GM12801 (cell line): ENCODE data around the gene CEP68.

Experiments
- TF ChIP-seq, protein P1 (sequence below): IDR thresholded peaks from one replicate; pipeline ENCODE4 v1.5.1; 2011; ENCODE audit warnings: control low read depth; ENCODE audit not compliant: insufficient read length; ENCODE audit errors: extremely low read depth

Gene CEP68

DNA sequence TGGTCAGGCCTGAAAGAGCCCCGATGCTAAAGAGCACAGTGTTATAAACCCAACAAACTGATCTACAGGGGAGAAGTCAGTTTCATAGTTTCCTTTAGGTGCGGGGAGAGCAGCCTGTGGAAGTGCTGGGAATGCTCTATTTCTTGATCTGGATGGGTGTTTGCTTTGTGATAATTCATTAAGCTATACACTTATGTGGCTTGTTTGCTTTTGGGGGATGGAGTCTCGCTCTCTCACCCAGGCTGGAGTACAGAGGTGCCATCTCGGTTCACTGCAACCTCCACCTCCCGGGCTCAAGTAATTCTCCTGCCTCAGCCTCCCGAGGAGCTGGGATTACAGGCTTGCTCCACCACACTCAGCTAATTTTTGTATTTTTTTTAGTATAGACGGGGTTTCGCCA, 30.1 kb upstream of the CEP68 start:
- TF ChIP-seq, protein P1, sequence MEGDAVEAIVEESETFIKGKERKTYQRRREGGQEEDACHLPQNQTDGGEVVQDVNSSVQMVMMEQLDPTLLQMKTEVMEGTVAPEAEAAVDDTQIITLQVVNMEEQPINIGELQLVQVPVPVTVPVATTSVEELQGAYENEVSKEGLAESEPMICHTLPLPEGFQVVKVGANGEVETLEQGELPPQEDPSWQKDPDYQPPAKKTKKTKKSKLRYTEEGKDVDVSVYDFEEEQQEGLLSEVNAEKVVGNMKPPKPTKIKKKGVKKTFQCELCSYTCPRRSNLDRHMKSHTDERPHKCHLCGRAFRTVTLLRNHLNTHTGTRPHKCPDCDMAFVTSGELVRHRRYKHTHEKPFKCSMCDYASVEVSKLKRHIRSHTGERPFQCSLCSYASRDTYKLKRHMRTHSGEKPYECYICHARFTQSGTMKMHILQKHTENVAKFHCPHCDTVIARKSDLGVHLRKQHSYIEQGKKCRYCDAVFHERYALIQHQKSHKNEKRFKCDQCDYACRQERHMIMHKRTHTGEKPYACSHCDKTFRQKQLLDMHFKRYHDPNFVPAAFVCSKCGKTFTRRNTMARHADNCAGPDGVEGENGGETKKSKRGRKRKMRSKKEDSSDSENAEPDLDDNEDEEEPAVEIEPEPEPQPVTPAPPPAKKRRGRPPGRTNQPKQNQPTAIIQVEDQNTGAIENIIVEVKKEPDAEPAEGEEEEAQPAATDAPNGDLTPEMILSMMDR: no peak

DNA sequence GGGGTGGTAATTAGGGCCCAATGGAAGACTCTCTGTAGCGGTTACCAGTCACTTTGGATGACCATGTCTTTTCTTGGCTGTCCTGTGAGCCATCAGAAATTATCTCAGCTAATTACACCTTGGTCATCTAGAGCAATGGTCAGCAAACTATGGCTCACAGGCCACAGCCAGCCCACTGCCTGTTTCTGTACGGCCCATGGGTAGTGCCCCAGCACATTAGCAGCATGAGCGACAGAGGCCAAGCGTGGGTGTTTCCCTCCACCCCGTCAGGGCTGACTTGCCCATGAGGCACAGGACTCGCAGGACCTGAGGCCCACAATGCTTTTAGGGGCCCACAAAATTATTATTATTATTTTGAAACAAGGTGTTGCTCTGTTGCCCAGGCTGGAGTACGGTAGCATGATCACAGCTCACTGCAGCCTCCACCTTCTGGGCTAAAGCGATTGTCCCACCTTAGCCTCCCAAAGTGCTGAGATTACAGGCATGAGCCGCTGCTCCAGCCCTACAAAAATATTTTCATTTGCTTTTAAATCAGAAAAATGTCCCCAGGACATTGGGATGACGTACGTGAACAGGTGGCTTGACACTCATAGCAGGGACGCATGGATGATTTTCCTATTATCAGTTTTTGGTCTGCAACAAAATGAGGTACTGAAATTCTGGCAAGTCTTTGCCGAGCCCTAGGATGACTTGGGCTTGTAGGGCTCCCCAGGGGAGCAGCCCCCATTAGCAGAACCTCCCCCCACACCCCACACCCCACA, 29.3 kb upstream of the CEP68 start:
- TF ChIP-seq, protein P1: no peak

DNA sequence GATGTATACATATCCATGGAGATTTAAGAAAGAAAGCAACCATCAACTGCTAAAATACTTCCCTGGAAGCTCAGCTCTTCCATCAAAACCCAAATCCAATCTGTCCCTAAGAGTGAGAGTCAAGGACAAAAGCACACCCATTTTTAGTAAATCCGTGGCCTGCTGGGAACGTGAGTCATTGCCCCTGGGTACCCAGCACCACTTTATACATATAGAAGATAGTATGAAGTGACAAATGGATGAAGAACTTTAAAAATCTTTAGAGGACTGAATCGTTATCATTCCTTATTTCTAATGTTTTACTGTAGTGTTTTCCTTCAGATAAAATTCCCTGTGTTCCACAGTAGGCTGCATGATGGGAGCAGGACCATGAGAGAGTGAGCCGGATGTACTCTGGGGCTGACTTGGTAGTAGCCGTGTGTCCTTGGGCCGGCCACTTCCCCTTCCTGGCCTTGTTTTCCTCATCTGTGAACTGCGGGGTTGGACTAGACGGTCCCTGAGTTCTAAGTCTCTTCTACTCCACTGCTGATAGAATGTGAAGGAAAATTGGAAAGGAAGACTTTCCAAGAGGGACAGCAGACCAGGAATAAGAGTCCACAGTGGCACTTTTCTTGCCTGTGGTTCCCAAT, 28.5 kb upstream of the CEP68 start:
- TF ChIP-seq, protein P1: no peak

DNA sequence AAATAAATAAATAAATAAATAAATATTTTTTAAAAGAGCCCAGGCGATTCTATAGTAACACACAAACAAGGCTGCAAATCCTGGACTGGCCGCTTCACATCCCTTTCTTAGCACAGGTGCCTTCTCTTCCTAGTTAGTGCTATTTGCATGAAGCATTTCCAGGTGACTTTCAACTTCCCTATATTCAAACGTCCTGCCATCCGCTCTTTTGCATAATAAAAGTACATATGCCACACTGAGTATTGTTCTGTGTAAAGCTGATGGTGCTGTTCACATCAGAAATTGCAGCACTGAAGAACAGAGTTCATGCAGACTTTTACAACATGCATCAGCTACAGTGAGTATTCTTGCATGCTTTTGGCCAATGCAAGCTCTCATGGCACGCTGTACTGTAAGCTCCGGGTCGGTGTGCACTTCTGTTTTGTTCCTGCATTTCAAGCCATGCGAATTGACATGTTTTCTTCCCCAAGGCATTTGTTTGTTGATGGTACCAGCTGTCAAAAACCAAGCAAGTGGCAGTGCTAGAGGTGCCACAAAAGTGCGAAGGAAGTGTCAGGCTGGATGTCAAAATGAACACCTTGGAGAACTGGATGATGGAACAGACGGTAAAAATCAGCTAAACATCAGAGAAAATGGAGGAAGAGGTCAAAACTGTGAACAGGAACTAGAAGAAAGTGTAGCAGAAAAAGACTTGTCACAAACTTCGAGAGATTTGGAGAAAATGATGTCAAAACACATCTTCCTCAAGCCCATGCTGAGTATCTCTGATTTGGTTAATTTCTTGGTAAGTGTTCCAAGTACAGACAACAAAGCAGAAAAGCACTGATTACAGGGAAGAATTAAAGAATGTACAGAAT, 25.5 kb upstream of the CEP68 start:
- TF ChIP-seq, protein P1: no peak

DNA sequence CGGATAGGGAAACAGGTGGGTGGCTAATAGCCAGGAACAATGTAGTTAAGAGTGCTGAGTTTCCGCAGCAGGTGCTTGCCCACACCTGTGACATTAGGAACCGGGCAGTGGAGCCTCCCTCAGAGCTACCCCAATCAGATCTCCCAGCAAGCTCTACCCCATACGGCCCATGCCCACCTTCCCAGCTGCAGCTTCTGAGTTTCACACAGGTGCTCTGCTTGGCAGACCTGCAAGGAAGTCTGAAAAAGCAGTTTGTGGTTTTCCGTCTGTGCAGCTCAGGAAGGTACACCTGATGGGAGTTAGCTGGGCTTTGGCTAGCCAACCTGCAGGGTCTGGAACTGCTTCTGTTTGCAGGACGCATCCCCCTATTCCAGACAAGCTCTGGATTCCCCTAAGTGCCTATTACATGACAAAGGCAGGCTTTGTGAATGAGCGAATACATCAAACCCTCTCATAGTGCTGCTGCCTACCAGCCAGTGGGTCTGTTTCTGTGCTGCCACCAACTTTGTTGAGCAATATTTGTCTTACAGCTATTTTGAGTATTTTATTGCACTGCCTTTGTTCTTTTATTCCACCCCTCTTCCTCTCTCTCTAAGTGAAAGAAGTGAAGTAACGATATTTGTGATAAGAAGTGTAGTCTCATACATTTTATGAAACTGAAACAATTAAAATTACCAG, 24.7 kb upstream of the CEP68 start:
- TF ChIP-seq, protein P1: no peak

DNA sequence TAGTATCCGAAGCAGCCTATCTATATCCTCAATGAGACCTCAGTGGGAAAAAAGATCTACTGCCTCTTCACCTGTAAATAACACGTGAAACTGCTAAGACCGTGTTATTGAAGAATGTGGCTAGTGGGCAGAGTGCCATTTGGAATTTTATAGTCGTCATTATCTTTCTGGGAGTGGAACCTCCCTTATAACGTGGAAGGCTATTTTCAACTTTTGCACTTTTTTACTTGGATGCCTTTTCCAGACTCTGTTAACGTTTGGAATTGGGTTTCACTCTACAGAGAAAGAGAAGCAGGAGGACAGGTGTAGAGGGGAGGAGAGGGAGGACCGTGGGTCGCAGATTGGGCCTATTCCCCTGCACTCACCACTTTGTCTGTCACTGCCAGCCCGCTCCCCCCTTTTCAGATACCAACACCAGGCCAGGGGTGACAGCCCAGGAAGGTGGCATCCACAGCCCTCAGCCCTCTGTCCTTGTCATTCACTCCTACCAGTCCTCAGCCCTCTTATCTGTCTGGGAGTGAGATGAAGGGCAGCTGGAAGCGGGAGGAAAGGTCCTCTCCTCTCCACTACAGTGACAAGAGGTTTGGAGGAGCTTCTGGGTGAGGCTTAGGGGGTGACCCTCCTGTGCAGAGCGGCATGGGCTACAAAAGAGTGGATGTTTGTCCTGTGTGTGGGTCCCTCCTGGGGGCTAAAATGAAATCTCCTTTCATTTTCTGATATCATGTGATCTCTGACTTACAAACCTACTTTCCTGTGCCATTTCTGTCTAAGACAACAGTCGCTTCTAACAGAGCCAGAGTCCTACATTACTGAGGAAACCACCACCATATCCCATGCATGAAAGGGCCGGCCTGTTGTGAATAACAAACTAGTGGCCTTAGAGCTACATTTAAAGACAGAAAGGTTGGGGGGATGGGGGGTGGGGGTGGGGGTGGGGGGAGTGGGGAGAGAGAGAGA, 23.9 kb upstream of the CEP68 start:
- TF ChIP-seq, protein P1: no peak
